Mesenchymal stem cell (in vitro differentiated cells and primary cell): ENCODE measurements around the gene SOX21.

ENCODE experiments used
- DNase-seq: peaks from one replicate; pipeline ENCODE4 v3.0.0-alpha.2; 2013
- H2AFZ ChIP-seq: one replicate; pipeline ENCODE4 v1.6.1; 2013; ENCODE audit warnings: low read depth, mild to moderate bottlenecking, control low read depth, inconsistent platforms, low read length, moderate library complexity
- H2AK5ac ChIP-seq: 2 replicates; pipeline ENCODE4 v1.6.1; 2013; ENCODE audit warnings: low read length, moderate library complexity, mild to moderate bottlenecking, inconsistent platforms; ENCODE audit not compliant: severe bottlenecking
- H2BK120ac ChIP-seq: one replicate; pipeline ENCODE4 v1.6.1; 2013; ENCODE audit warnings: low read depth, mild to moderate bottlenecking, inconsistent platforms, low read length, moderate library complexity
- H2BK12ac ChIP-seq, 2 experiments: one replicate each; pipeline ENCODE4 v1.6.1; 2013; ENCODE audit warnings: inconsistent platforms in 2 of 2, low read length in 2 of 2, mild to moderate bottlenecking in 2 of 2, moderate library complexity in 2 of 2, control low read depth in 1 of 2
- H2BK15ac ChIP-seq: one replicate; pipeline ENCODE4 v1.6.1; 2013; ENCODE audit warnings: mild to moderate bottlenecking, low read depth, inconsistent platforms; ENCODE audit not compliant: poor library complexity, severe bottlenecking
- H2BK5ac ChIP-seq: 2 replicates; pipeline ENCODE4 v1.6.1; 2013; ENCODE audit warnings: low read depth, mild to moderate bottlenecking, low read length, control low read depth, inconsistent platforms; ENCODE audit not compliant: poor library complexity, severe bottlenecking
- H3K14ac ChIP-seq, 2 experiments: one replicate each; pipeline ENCODE4 v1.6.1; 2013; ENCODE audit warnings: inconsistent platforms in 2 of 2, low read length in 2 of 2, control low read depth in 1 of 2, mild to moderate bottlenecking in 1 of 2, moderate library complexity in 1 of 2
- H3K18ac ChIP-seq, 2 experiments: one replicate each; pipeline ENCODE4 v1.6.1; 2013; ENCODE audit warnings: inconsistent platforms in 2 of 2, low read length in 2 of 2, control low read depth in 1 of 2, low read depth in 1 of 2, mild to moderate bottlenecking in 1 of 2
- H3K23ac ChIP-seq, 2 experiments: one replicate each; pipeline ENCODE4 v1.6.1; 2013; ENCODE audit warnings: inconsistent platforms in 2 of 2, low read length in 2 of 2, mild to moderate bottlenecking in 2 of 2, moderate library complexity in 2 of 2, control low read depth in 1 of 2
- H3K27ac ChIP-seq: 2 replicates; pipeline ENCODE4 v1.5.1; 2013; ENCODE audit warnings: mild to moderate bottlenecking, moderate library complexity, low read length, control low read depth, inconsistent platforms; ENCODE audit not compliant: poor library complexity, severe bottlenecking
- H3K27me3 ChIP-seq, 2 experiments: 2 replicates each; pipeline versions ENCODE4 v1.6.1 to v1.7.0; 2013; ENCODE audit warnings: low read length in 2 of 2, mild to moderate bottlenecking in 2 of 2, moderate library complexity in 2 of 2, control low read depth in 1 of 2, inconsistent platforms in 1 of 2; ENCODE audit not compliant: control insufficient read depth in 1 of 2, insufficient read depth in 1 of 2
- H3K36me3 ChIP-seq, 2 experiments: 2 replicates each; pipeline versions ENCODE4 v1.6.1 to v1.7.0; 2013; ENCODE audit warnings: low read length in 2 of 2, control low read depth in 1 of 2, inconsistent platforms in 1 of 2, low read depth in 1 of 2, mild to moderate bottlenecking in 1 of 2; ENCODE audit not compliant: insufficient read depth in 2 of 2, control insufficient read depth in 1 of 2
- H3K4ac ChIP-seq, 2 experiments: one replicate each; pipeline ENCODE4 v1.6.1; 2013; ENCODE audit warnings: inconsistent platforms in 2 of 2, low read length in 2 of 2, mild to moderate bottlenecking in 2 of 2, moderate library complexity in 2 of 2, control low read depth in 1 of 2, low read depth in 1 of 2
- H3K4me1 ChIP-seq: 2 replicates; pipeline ENCODE4 v1.6.1; 2013; ENCODE audit warnings: low read depth, low read length, control low read depth; ENCODE audit not compliant: control insufficient read depth, insufficient read depth
- H3K4me2 ChIP-seq: 2 replicates; pipeline ENCODE4 v1.6.1; 2013; ENCODE audit warnings: low read length, mild to moderate bottlenecking, inconsistent platforms; ENCODE audit not compliant: poor library complexity, severe bottlenecking
- H3K4me3 ChIP-seq, 2 experiments: 2 replicates each; pipeline versions ENCODE4 v1.5.1 to v1.7.0; 2013; ENCODE audit warnings: low read length in 2 of 2, mild to moderate bottlenecking in 2 of 2, control low read depth in 1 of 2, low read depth in 1 of 2; ENCODE audit not compliant: insufficient read depth in 1 of 2
- H3K79me1 ChIP-seq: replicated peaks from 2 replicates; pipeline ENCODE4 v1.6.1; 2013; ENCODE audit warnings: mild to moderate bottlenecking, control low read depth, low read length, inconsistent platforms; ENCODE audit not compliant: poor library complexity, severe bottlenecking
- H3K9ac ChIP-seq: 2 replicates; pipeline ENCODE4 v1.7.0; 2013; ENCODE audit warnings: mild to moderate bottlenecking, low read length, moderate library complexity
- H3K9me3 ChIP-seq: 2 replicates; pipeline ENCODE4 v1.7.0; 2013; ENCODE audit warnings: mild to moderate bottlenecking, low read length; ENCODE audit not compliant: control insufficient read depth
- H4K8ac ChIP-seq: one replicate; pipeline ENCODE4 v1.6.1; 2013; ENCODE audit warnings: inconsistent platforms, mild to moderate bottlenecking, low read length, moderate library complexity
- H4K91ac ChIP-seq: one replicate; pipeline ENCODE4 v1.6.1; 2013; ENCODE audit warnings: mild to moderate bottlenecking, low read length, inconsistent platforms
- WGBS: methylation state at CpG from one replicate; pipeline ENCODE4 v1.1.7; 2013; ENCODE audit warnings: mixed read lengths; 5-methylcytosine and 5-hydroxymethylcytosine counted together

Gene SOX21

DNA sequence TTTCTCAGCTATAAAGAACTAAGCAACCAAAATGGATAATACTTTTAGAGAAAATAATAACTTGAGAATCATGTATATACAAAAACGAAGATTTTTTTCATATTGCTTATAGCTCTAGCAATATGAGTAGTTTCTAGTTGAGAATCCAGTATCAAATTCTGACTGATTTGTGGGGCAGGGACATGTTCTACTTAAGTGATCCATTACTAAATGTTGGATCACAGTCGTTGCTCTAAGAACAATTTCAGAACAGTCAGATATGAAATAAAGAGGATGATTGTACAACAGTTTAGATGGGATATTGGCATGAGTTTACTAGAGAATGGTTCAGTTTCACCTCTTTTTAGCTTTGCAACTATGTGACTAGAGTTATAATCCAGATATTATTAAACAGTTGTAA lies 39.9 kb downstream of the SOX21 start:
- Histone ChIP-seq H2BK12ac (no peak overlapping the region), H3K18ac (no peak overlapping the region), H3K4ac (no peak overlapping the region), H3K14ac (no peak overlapping the region), H3K4me3 (no peak overlapping the region), H2AK5ac (no peak overlapping the region), H2BK120ac (no peak overlapping the region), H2BK15ac (no peak overlapping the region), H3K4me1 (no peaks in the 10 kb centered on the region), H3K27me3 (peaks cover 16 to 31% of the 10 kb centered on the region in 2 experiments), H4K8ac (no peak overlapping the region), H3K23ac (no peak overlapping the region), H3K9me3 (no peaks in the 10 kb centered on the region), H3K9ac (no peak overlapping the region), H3K79me1 (no peaks in the 10 kb centered on the region), H3K27ac (no peak overlapping the region), H2AFZ (no peak overlapping the region), H2BK5ac (no peak overlapping the region), H4K91ac (no peak overlapping the region), H3K36me3 (no peaks in the 10 kb centered on the region), H3K4me2 (no peak overlapping the region)
- no peak for DNase-seq
- 81% methylated on average over 2 of the region's 2 CpGs for WGBS

DNA sequence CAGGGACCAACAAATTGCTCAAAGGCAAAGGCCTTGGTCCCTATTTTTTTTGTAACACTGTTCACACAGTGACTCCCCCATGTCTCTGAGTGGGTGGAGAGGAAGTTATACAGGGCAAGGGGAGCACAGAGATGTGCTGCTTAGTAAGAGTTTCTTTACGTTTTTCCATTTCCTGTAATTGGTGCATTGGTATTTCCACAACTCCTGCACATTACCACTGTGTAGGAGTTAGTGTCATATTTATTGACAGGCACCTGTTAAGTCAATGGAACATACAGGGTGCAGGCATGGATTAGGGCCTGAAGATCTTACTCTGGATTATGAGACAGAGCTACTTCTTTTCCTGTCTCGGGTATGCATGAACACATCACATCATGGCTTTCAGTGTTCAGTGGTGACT lies 45.2 kb downstream of the SOX21 start:
- DNase-seq = no peak
- Histone ChIP-seq H3K4me1 (no peaks in the 10 kb centered on the region), H4K91ac (no peak overlapping the region), H2BK12ac (no peak overlapping the region), H2BK5ac (no peak overlapping the region), H2AFZ (no peak overlapping the region), H3K18ac (no peak overlapping the region), H3K27me3 (peaks cover 36 to 55% of the 10 kb centered on the region in 2 experiments), H3K27ac (no peak overlapping the region), H3K4me3 (no peak overlapping the region), H2AK5ac (no peak overlapping the region), H2BK120ac (no peak overlapping the region), H2BK15ac (no peak overlapping the region), H3K23ac (no peak overlapping the region), H3K79me1 (no peaks in the 10 kb centered on the region), H3K9me3 (no peaks in the 10 kb centered on the region), H3K4ac (no peak overlapping the region), H3K9ac (no peak overlapping the region), H4K8ac (no peak overlapping the region), H3K14ac (no peak overlapping the region), H3K36me3 (no peaks in the 10 kb centered on the region), H3K4me2 (no peak overlapping the region)
- 83% methylated on average over 2 of the region's 2 CpGs for WGBS

DNA sequence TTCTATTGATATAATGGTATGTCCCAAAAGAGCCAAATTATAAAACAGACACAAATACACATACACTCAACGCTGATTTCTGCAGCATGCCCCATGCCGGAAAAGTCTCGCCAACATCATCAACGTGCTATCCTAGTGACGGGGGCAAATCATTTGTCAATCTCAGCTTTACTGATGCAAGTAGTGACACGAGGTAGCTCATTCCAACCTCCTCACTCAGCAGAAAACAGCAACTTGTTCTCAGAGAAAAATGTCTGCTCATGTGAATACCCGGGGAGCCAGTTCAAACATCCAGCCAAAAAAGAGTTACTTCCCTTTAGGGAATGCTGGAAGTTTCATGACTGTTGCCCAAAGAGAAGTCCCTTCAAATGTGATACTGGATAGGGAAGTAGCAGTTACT lies 46.3 kb downstream of the SOX21 start:
- no peak overlapping the region for H2BK12ac ChIP-seq
- WGBS = 95% methylated on average over 7 of the region's 7 CpGs
- no peak overlapping the region for H4K8ac ChIP-seq
- H3K9me3 ChIP-seq = no peaks in the 10 kb centered on the region
- H3K79me1 ChIP-seq = no peaks in the 10 kb centered on the region
- H2BK120ac ChIP-seq = no peak overlapping the region
- no peak overlapping the region for H2BK15ac ChIP-seq
- no peak overlapping the region for H3K4ac ChIP-seq
- H3K36me3 ChIP-seq = no peaks in the 10 kb centered on the region
- DNase-seq = no peak
- H2AFZ ChIP-seq = no peak overlapping the region
- no peak overlapping the region for H4K91ac ChIP-seq
- H3K4me3 ChIP-seq = no peak overlapping the region
- no peak overlapping the region for H3K18ac ChIP-seq
- H3K27ac ChIP-seq = no peak overlapping the region
- H3K4me1 ChIP-seq = no peaks in the 10 kb centered on the region
- no peak overlapping the region for H3K23ac ChIP-seq
- H2AK5ac ChIP-seq = no peak overlapping the region
- no peak overlapping the region for H3K4me2 ChIP-seq
- no peak overlapping the region for H3K9ac ChIP-seq
- no peak overlapping the region for H3K14ac ChIP-seq
- H3K27me3 ChIP-seq = peaks cover 43 to 64% of the 10 kb centered on the region in 2 experiments
- H2BK5ac ChIP-seq = no peak overlapping the region

DNA sequence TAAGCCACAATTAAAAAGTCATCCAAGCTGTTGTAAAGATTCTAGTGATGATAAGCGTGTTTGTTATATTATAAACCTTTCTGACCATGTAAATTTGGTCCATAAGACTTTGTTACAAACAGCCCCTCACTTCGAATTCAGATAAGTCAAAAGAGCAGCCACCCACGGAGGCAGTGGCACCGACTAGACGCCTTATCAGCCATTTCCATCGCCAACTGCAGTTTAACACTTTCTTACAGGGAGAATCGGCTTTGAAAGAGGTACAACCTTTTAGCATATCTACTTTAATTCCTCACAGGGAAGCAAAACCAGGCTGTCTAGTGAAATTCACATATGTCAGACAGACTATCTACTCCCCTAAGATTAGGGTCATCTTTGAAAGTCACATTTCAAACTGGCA lies 47.5 kb downstream of the SOX21 start:
- no peak overlapping the region for H3K14ac ChIP-seq
- H3K4ac ChIP-seq = no peak overlapping the region
- H3K27ac ChIP-seq = no peak overlapping the region
- H2AK5ac ChIP-seq = no peak overlapping the region
- no peak overlapping the region for H3K23ac ChIP-seq
- no peak overlapping the region for H2BK120ac ChIP-seq
- H2BK12ac ChIP-seq = no peak overlapping the region
- no peak overlapping the region for H2AFZ ChIP-seq
- H3K79me1 ChIP-seq = no peaks in the 10 kb centered on the region
- 83% methylated on average over 6 of the region's 7 CpGs for WGBS
- H3K4me3 ChIP-seq = no peak overlapping the region
- H2BK5ac ChIP-seq = no peak overlapping the region
- no peak overlapping the region for H4K8ac ChIP-seq
- H3K18ac ChIP-seq = no peak overlapping the region
- H3K9ac ChIP-seq = no peak overlapping the region
- H2BK15ac ChIP-seq = no peak overlapping the region
- no peak overlapping the region for H3K4me2 ChIP-seq
- no peak overlapping the region for H4K91ac ChIP-seq
- no peaks in the 10 kb centered on the region for H3K36me3 ChIP-seq
- H3K27me3 ChIP-seq = peaks cover 43 to 61% of the 10 kb centered on the region in 2 experiments
- H3K4me1 ChIP-seq = no peaks in the 10 kb centered on the region
- DNase-seq = no peak
- H3K9me3 ChIP-seq = no peaks in the 10 kb centered on the region
